HL-60 (cell line): Measurements from ENCODE around the gene USP20.

Source experiments
- CTCF ChIP-seq: IDR thresholded peaks from one replicate; pipeline ENCODE4 v1.5.1; 2011; ENCODE audit warnings: low read length, control low read depth, inconsistent platforms; ENCODE audit not compliant: insufficient read depth
- GABPA ChIP-seq: IDR thresholded peaks from 2 replicates; pipeline ENCODE4 v1.6.1; 2012; ENCODE audit warnings: low read depth

- TF ChIP-seq CTCF (no peak), GABPA (no peak)
Measured at GRCh38 chr9:129930743-129931142, 95.5 kb downstream of the USP20 start.
